ENCODE results near the gene MIER3. TPM values are rescaled to one million over a fixed set of nuclear protein-coding genes. Genes with fewer than 3 reads are reported as not detected.
A peak's percentile ranks its signal among the peaks of the same experiment; 100 is the strongest.

MIER3 gene
- total and polyA plus RNA-seq, 2 of the 13 experiments (the other 11 are each of a cell fraction or from before 2014, with no cell fraction given) = 14.6 to 38.8 TPM

DNA sequence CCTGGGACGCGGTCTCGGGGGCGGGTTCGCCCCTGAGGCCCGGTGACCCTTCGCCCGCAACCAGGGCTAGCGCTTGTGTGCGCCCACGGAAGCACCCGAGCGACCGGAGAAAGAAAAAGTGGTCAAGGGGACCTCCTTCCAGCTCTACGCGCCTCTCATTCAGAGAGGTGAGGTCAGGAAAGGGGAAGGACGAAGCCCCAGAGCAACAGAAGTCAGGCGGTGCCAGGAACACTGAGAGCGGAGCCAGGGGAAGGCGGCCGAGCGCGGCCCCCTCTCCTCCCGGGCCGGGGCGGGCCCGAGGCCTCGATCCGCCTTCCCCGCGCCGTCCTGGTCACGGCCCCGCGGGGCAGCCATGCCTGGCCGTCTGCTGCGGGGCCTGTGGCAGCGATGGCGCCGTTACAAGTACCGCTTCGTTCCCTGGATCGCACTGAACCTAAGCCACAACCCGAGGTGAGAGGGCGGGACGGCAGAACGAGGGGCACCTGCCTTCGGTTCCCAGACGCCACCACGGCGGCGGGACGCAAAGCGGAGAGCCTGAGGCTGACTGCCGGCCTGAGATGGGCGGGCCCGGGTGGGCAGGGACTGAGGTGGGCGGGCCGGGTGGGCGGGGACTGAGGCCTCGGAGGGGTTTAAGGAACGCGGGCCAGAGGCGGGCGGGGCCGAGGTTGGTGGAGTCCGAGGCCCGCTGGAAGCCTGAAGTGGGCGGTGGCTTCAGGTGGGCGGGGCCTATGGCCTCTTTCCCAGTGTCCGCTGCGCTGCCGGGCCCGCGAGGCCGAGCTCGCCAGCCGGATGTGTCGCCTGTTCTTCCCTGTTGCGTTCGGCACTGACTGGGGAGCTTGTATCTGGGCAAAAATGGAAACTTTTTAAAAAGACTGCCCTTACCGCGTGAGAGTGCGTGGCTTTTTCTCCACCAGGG, 42.4 kb downstream of the MIER3 start, which contains the start of gene SETD9 (continued):
- TF ChIP-seq, protein P1, sequence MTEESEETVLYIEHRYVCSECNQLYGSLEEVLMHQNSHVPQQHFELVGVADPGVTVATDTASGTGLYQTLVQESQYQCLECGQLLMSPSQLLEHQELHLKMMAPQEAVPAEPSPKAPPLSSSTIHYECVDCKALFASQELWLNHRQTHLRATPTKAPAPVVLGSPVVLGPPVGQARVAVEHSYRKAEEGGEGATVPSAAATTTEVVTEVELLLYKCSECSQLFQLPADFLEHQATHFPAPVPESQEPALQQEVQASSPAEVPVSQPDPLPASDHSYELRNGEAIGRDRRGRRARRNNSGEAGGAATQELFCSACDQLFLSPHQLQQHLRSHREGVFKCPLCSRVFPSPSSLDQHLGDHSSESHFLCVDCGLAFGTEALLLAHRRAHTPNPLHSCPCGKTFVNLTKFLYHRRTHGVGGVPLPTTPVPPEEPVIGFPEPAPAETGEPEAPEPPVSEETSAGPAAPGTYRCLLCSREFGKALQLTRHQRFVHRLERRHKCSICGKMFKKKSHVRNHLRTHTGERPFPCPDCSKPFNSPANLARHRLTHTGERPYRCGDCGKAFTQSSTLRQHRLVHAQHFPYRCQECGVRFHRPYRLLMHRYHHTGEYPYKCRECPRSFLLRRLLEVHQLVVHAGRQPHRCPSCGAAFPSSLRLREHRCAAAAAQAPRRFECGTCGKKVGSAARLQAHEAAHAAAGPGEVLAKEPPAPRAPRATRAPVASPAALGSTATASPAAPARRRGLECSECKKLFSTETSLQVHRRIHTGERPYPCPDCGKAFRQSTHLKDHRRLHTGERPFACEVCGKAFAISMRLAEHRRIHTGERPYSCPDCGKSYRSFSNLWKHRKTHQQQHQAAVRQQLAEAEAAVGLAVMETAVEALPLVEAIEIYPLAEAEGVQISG (CRISPR knock-in tag; IDR thresholded peaks at IDR 0.05) = peak; percentile 78
- TF ChIP-seq, protein P2, sequence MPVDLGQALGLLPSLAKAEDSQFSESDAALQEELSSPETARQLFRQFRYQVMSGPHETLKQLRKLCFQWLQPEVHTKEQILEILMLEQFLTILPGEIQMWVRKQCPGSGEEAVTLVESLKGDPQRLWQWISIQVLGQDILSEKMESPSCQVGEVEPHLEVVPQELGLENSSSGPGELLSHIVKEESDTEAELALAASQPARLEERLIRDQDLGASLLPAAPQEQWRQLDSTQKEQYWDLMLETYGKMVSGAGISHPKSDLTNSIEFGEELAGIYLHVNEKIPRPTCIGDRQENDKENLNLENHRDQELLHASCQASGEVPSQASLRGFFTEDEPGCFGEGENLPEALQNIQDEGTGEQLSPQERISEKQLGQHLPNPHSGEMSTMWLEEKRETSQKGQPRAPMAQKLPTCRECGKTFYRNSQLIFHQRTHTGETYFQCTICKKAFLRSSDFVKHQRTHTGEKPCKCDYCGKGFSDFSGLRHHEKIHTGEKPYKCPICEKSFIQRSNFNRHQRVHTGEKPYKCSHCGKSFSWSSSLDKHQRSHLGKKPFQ (CRISPR knock-in tag; IDR thresholded peaks at IDR 0.05; ENCODE audit: insufficient replicate concordance) = peak; percentile 66
- TF ChIP-seq REPIN1 (CRISPR knock-in tag; IDR thresholded peaks at IDR 0.05; ENCODE audit: borderline replicate concordance, low read depth) (no peak), SMAD3 (CRISPR knock-in tag; IDR thresholded peaks at IDR 0.05) (0 out of 2 replicates have a peak, but pooled peaks have one; percentile 38), ZNF607 (CRISPR knock-in tag; IDR thresholded peaks at IDR 0.05; ENCODE audit: borderline replicate concordance) (peak; percentile 25; the same call in 1 of the 2 replicates), KLF16 (CRISPR knock-in tag; IDR thresholded peaks at IDR 0.05) (peak in 1 of 2 experiments; percentile 71; a peak in 2 of 4 replicates), HES4 (CRISPR knock-in tag; IDR thresholded peaks at IDR 0.05; ENCODE audit: borderline replicate concordance) (no peak), SIN3A (IDR thresholded peaks at IDR 0.05; ENCODE audit: borderline replicate concordance, low read depth, low read length) (peak; percentile 79; the same call in 1 of the 2 replicates), THYN1 (CRISPR knock-in tag; IDR thresholded peaks at IDR 0.05; ENCODE audit: borderline replicate concordance, low read depth) (no peak), REL (CRISPR knock-in tag; conservative IDR thresholded peaks at IDR 0.05) (peak; percentile 69), SRY (CRISPR knock-in tag; IDR thresholded peaks at IDR 0.05) (peak; percentile 78; the same call in 1 of the 2 replicates), FOSL1 (CRISPR knock-in tag; IDR thresholded peaks at IDR 0.05; ENCODE audit: borderline replicate concordance) (no peak), NFRKB (IDR thresholded peaks at IDR 0.05) (no peak), ZNF564 (CRISPR knock-in tag; IDR thresholded peaks at IDR 0.05) (0 out of 2 replicates have a peak, but pooled peaks have one; percentile 43), SP2 (CRISPR knock-in tag; IDR thresholded peaks at IDR 0.05) (peak; percentile 44; the same call in 1 of the 2 replicates)
- TF ChIP-seq, protein P3, sequence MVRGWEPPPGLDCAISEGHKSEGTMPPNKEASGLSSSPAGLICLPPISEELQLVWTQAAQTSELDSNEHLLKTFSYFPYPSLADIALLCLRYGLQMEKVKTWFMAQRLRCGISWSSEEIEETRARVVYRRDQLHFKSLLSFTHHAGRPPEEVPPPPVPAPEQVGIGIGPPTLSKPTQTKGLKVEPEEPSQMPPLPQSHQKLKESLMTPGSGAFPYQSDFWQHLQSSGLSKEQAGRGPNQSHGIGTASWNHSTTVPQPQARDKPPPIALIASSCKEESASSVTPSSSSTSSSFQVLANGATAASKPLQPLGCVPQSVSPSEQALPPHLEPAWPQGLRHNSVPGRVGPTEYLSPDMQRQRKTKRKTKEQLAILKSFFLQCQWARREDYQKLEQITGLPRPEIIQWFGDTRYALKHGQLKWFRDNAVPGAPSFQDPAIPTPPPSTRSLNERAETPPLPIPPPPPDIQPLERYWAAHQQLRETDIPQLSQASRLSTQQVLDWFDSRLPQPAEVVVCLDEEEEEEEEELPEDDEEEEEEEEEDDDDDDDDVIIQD (CRISPR knock-in tag; IDR thresholded peaks at IDR 0.05; ENCODE audit: low read depth) = 0 out of 2 replicates have a peak, but pooled peaks have one; percentile 14
- TF ChIP-seq, protein P4, sequence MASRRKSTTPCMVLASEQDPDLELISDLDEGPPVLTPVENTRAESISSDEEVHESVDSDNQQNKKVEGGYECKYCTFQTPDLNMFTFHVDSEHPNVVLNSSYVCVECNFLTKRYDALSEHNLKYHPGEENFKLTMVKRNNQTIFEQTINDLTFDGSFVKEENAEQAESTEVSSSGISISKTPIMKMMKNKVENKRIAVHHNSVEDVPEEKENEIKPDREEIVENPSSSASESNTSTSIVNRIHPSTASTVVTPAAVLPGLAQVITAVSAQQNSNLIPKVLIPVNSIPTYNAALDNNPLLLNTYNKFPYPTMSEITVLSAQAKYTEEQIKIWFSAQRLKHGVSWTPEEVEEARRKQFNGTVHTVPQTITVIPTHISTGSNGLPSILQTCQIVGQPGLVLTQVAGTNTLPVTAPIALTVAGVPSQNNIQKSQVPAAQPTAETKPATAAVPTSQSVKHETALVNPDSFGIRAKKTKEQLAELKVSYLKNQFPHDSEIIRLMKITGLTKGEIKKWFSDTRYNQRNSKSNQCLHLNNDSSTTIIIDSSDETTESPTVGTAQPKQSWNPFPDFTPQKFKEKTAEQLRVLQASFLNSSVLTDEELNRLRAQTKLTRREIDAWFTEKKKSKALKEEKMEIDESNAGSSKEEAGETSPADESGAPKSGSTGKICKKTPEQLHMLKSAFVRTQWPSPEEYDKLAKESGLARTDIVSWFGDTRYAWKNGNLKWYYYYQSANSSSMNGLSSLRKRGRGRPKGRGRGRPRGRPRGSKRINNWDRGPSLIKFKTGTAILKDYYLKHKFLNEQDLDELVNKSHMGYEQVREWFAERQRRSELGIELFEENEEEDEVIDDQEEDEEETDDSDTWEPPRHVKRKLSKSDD (CRISPR knock-in tag; IDR thresholded peaks at IDR 0.05; ENCODE audit: low read depth) = 0 out of 2 replicates have a peak, but pooled peaks have one; percentile 46
- TF ChIP-seq, protein P5, sequence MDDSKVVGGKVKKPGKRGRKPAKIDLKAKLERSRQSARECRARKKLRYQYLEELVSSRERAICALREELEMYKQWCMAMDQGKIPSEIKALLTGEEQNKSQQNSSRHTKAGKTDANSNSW (CRISPR knock-in tag; IDR thresholded peaks at IDR 0.05; ENCODE audit: borderline replicate concordance) = peak; percentile 60; the same call in 1 of the 2 replicates
